Measurements from ENCODE around the gene MYO5A.
"Not testable (repeated sequence)": the region's sequence is repeated elsewhere in the genome, so short reads cannot be mapped to it uniquely, and the experiment has no call there.

MYO5A gene

DNA sequence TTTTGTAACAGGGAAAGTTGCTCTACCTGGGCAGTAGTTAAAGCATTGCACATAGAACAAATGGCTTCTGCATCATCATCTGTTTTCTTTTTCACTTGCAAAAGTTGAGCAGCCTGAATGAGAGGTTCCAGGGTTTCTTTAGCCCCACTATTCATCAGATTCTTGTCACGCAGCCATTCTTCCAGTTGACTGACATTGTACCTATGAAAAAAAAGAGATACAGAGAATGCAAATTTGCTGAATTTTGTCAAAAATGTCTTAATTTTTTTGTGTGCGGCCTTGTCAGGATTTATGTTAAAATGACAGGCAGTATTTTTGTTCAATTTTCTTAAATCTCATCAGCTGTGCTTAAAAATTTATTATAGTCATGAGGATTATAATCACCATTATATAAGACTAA, 211.7 kb downstream of the MYO5A start:
- no peak for DNase-seq

DNA sequence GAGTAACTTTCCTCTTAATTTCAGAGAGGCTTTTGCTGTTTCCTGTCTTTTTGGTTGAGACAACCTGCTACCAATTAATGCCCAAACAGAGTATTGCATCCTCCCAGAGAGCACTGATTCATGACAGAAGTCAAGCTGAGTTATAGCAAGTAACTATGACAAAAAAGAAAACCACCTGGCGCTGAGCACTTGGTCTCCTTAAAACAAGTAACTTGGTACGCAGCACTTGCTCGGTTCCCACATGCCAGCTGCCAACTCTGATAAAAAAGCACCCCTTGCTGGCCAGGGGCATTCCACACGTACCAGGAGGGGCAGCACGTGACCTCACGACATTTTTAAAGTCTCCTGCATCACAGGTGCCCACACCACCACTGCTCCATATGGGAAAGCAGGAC, 219.5 kb downstream of the MYO5A start:
- DNase-seq, result no peak

DNA sequence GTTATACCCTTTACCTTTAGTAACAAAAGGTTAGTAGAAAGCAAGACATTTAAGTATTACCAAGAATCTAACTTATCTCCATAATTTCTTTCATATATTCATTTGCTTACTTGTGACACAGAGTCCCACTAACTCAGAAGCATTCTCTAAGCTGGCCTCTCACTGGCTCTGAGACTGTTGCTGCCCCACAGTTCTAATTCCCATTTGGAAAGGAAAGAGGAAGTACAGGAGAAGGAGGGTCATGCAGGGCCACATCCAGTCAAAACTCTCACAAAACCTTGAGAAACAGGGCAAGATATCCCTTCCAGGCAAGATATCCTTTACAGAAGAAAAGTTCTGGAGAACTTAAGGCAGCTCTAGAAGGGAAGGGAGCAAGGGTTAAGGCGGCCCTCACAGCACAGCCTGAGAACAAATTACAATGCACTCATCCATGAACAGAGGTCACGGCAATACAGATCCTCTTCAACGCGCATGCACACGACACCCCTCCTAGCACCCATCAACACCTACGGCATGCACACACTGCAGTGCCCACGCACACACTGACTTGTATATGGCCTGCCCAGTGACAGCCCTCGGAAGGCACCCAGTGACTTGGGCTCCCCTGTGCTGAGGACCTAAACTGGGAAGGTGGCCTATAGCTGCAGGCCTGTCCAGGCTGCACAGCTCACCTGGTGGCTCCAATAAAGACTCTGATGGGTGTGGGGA, 220.1 kb downstream of the MYO5A start:
- DNase-seq, result no peak

DNA sequence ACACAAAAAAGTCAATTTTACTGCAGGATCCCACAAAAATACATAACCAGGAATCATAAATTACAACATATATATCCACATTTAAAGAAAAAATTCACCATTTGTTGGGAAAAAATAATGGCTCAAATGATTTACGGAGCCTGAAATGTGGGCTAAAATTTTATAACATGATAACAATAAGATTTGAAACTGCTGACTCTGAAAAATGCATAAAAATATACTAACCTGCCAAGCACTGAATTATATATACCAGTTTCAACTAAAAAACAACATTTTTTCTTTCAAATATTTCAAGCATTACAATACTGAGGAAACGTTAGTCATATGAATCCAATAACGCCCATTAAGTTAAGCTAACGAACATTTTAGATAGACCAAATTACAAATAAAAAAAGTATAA, 220.8 kb downstream of the MYO5A start:
- DNase-seq, result no peak

DNA sequence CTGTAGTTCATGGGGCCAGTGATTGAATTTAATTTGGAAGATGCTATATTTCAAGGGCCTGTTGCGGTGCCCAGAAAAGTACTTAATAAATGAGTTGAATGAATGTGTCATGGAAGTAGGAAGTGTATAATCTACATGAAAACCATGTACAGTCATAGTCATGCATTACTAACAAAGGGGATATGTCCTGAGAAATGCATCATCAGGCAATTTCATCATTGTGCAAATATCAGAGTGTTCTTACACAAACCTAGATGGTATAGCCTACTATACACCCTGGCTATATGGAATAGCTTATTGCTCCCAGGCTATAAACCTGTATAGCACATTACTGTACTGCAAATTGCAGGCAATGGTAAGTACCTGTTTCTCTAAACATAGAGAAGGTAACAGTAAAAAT, 222.4 kb downstream of the MYO5A start:
- DNase-seq, result no peak

DNA sequence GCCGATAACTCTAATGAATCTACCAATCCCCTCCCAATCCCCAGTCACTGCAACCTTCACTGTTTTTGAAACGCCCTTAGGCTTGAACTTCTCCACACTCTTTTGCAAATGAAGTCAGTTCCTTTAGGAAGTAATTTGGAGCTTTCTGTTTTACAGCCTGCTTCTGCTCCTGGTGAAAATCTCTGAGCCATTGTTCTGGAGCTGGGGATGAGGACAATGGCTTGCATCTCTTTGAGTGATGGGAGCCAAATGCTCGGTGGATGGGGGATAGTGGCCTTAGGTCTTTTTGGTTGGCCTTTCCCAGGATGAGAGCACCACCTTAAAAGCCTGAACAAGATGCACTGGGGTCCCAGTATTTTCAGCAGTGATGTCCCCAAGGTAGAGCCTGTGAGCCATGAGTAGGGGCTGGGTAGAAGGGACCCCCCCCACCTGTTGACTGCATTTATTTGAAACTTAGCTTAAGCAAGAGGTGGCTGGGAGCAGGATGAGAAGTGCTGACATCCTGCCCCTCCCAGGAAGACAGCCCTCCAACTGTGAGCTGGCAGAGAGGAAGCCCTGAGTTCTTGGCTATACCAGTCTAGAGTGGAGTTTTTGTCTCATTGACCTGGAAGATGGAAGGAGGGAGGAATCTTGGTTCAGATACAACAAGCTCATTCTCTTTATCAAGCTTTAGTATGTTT, 225.4 kb downstream of the MYO5A start:
- no peak for DNase-seq

DNA sequence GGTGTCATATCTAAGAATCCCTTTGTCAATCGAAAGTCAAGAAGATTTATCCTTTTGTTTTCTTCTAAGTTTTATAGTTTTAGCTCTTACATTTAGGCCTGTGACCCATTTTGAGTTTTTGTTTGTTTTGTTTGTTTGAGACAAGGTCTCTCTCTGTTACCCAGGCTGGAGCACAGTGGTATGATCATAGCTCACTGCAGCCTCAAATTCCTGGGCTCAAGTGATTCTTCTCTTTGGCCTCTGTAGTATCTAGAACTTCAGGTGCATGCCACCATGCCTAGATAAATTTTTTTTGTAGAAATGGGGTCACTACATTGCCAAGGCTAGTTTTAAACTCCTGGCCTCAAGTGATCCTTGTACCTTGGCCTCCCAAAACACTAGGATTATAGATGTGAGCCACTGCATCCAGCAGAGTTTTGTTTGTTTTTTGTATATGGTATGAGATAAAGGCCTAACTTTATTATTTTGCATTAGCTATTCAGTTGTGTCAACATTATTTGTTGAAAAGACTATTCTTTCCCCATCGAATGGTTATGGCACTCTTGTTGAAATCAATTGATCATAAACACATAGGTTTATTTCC, 227.3 kb downstream of the MYO5A start:
- no peak for DNase-seq

DNA sequence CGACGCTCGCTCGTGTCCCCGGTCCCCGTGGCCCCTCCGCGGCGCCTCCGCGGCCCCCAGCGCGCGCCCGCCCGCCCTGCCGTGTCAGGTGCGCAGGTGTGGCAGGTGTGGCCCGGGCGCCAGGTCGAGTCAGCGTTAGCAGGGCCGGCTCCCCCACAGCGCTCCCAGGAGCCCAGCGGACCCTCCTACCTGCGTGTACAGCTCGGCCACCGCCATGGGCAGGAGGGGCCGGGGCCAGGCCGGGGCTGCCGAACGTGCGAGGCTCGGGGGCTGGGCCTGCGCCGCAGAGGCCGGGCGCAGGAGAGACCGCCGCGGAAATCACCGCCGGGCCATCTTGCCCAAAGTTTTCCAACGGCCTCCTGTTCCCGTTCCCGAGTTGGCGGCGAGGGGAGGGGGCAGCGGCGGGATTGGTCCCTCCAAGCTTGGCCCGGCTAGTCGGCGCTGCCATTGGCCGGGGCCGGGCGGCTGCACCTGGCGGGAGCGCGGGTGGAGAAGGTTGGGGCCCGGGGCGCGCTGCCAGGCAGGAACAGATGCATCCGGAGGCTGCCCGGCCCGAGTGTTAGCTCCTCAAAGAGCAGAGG, 233.2 kb downstream of the MYO5A start, which contains the start of gene MYO5C:
TSS of gene MYO5C (minus strand) at position 384 of the 581 bp plus-strand sequence. CDS start at position 216, 168 bp downstream.
- DNase-seq, result peak; percentile 85

DNA sequence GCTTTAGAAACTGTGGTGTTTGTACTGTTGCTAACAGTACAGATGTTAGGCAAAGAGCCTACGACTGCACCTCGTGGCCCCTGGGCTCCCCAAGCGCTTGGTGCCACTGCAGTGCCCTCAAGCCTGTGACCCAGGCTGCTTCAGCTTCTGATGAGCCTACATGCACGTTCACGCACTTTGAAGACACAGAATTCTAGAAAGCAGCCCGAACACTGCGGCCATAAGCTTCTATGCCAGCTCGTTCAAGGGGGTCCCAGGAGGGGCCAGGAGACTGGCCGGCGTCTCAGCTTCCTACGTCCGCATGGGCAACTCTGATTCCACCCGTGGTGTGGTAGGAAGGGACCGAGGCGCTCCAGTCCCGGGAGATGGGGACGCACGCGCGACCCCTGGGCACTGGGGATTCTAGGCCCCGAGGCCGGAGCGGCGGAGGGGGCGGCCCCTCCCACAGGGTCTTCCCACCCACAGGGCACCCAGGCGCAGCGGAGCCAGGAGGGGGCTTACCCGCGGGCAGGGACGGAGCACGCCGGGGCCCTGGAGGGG, 233.7 kb downstream of the MYO5A start:
- DNase-seq, result no peak

DNA sequence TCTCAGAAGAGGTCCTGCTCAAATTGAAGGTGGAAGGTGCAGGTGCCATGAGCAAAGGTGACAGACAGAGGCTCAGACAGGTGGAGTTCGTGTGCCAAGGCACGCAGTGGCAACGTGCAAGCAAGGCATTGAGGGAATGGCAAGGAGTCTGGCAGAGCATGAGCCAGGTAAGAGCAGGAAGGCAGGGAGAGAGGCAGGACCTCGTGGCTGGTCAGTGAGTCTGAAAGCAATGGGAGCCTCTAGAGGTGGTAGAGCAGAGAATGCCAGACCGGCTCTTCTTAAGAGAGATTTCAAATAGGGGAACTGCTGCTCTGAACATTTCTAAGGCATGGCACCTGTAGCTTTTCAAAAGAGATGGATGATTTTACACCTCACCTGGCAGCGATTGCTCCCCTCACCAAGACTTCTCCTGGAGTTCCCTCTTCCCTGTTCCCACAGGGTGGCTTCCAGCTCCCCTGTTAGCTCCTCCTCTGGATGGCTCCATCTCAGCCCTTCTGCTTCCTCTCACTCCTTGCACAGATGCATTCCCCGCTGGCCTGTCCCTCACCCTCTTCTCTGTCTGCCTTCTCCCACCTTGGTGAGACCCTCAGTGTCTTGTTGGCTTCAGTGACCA, 235.8 kb downstream of the MYO5A start:
- no peak for DNase-seq

DNA sequence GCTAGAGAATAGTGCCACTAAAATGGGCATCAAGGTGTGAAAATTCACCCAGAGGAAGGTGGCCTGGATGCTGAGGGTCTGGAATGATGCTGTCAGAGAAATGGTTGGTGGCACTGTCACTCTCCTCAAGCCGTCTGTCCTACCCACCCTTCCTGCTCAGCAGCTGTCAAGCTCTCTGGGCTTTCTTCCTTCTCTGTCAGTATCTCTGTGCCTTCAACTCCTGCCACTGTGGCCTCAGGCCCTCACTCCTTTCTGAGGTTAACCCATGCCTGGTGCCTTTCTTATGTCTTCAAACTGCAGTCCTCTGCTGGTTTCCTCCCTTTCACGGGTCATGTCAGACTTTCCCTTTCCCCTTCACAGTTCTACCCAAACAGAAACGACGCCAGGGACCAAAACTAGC, 237.5 kb downstream of the MYO5A start:
- DNase-seq, result no peak

DNA sequence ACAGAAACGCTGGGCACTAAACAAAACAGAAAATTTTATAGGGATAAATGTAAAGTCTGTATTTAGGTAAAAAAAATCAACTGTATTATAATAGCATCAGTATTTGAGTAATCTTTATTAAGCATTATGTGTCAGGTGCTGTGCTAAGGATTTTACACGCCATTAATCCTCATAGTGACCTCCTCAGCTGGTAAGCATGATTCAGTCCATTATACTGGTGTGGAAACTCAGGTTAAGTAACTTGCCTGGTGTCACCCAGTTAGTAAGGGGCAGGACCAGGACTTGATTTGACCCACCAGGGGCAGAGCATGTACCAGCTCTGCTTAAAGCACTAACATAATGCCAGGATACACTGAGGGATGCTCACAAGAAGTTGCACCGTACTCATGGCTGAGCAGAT, 237.9 kb downstream of the MYO5A start:
- DNase-seq, result no peak

DNA sequence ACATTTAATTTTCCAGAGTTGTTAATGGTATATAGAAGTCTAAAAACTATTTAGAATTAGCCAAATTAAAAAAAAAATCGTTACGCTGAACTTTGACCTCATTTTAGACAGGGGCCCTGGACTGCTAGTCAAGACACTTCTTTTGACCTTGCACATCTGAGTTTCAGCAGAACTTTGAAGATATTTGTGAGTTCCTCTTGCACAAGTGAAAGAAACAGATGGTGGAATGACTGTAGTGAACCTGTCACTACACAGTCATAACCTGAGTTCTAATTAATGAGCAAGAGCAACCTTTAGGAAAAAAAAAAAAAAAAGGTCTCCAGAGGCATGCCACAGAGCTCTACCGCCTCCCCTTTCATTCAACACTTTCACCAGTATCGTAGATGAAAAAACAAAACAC, 238.4 kb downstream of the MYO5A start:
- DNase-seq, result no peak

DNA sequence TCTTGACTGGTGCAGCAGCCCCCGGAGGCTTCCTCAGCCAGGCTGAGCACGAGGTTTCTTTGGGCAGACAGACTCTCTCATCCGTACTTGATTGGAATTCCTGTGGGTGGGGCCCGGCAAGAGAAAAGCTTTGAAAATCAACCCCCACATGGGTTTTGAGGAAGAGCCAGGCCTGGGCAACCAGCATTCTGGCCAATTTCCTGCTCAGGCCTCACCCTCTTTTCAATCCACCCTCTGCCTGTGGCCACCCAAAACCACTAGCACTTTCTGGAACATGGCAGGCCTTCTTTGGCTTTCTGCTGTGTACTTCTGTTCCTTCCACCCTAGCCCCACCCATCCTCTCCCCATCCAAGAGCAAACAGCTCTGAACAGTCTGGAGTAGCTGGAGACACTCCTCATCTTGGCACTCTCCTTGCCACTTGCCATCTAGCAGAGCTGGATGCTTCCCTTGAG, 239.0 kb downstream of the MYO5A start:
- peak; percentile 52 for DNase-seq

DNA sequence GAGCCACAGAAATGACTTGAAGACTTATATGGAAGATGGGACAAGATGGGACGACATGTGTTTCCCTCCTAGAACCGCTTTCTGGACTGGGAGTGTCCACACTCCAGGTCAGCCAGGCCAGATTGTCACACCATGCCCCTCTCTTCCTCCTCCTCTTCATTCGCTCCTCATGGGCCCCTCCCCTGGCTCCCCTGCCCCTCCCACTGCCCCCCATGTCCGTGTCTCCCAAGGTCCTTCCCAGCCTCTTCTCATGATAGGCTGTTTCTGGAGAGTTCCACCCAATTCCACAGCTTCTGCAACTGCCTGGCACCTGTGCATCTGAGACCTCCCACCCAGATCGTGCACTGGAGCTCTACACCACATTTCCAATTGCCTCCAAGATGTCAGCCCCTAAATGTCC, 239.7 kb downstream of the MYO5A start:
- DNase-seq, result no peak

DNA sequence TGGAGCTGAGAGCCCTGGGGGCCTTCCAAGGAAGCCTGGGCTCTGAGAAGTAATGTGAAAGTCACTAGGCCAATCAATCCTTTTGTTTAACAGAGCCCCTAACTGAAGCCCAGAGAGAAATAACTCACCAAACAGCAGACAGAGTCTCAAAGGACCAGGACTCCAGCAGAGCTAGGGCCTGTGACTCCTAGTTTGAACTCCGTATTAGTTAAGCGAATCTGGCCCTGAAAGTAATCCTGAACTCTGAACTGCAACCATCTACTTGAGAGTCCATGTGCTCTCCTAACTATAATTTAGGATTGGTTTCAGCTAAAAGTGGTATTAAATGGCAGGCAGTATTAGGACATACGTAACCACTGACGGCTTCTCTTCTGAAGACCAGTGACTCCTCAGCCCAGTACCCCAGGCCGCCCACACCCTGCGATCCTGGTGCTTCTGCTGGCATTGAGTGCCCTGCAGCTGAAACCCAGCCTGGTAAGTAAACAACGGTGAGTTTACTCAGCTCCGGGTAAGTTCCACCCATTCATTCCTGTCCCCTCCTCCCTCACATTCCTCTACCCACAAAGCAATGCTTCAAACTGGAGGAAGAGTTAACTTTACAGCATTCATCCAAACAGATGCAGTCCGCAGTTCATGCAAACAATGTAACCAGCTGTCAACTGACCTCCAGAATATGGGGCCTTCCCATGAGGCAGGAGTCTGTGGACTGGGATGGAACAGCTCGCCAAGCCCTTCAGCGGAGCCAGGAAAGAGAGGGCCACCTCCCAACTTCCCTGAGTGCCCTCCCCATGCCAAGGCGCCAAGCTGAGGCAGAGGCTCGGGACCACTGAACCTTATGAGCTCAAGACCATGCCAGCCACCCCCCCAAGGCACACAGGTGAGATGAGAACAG, 240.4 kb downstream of the MYO5A start:
- no peak for DNase-seq

DNA sequence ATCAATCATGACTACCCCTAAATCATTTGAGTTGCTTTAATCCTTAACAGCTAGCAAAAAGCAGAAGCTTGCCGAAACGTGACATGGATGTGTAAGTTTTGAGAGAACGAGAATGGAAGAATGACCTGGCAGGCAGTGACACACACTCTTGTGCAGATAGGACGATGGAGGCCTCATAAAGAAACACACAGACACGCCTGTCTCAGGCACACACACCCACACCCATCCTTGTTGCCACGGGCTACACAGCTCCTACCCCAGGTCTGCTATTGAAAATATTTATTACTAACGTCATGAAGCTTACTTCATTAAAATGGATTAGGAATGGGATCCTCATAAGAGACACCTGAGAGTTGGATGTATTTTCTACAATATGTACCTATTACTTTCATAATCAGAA, 241.6 kb downstream of the MYO5A start:
- DNase-seq, result no peak

DNA sequence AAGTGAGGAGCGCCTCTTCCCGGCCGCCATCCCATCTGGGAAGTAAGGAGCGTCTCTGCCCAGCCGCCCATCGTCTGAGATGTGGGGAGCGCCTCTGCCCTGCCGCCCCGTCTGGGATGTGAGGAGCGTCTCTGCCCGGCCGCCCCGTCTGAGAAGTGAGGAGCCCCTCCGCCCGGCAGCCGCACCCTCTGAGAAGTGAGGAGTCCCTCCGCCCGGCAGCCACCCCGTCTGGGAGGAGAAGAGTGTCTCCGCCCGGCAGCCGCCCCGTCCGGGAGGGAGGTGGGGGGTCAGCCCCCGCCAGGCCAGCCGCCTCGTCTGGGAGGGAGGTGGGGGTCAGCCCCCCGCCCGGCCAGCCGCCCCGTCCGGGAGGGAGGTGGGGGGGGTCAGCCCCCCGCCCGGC, 242.7 kb downstream of the MYO5A start:
- DNase-seq, result not testable (repeated sequence)

DNA sequence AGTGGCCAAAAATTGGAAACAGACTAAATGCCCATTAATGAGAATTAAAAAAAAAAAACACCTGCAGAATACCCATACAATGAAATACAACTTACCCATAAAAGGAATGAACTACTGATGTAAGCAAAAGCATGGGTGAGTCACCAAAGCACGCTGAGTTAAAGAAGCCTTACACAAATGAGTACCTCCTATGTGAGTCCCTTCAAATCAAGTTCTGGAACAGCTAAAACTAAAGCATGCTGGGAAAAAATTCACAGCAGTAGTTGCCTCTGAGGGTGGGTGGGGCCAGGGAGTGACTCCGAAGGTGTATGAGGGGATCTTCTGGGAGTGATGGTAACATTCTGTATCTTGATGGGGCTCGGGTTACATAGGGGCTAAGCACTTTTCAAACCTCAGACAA, 244.5 kb downstream of the MYO5A start:
- DNase-seq, result no peak

DNA sequence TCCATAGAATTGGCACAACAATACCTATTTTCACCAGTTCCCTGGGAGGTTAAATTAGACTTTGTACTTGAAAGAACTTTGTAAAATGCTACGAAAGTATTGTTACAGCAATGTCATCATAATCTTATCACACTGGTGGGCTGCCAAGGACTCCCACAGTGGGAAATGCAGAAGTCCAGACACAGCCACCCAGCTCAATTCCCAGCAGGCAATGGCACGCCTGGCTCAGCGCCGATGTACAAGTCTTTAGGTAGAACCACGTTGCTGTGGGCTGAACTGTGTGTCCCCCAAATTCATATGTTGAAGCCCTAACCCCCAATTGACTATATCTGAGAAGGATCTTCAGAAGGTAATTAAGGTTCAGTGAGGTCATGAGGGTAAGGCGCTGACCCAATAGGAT, 245.4 kb downstream of the MYO5A start:
- DNase-seq, result no peak

DNA sequence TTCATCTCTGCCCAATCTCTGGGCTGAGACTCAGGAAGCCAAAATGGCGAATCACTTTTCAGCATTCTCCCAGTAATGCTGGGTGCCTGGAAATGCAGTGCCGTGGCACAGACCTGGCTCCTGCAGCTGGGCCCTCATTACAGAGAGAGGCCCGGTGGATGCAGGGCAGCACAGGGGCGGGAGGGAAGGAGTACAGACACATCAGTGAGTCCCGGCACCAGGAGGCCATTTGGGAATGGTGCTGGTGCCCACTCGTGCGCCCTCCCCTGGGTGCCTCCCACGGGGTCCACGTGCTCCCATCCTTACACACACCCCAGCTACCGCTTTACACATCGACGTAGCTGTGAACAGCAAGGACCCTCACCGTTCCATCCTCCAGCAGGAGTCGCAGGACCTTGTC, 246.3 kb downstream of the MYO5A start:
- DNase-seq, result no peak
